GM21360 (cell line): ENCODE measurements around the gene CORO2B.

Experiments
- ATAC-seq: cut with Tn5 transposase; IDR thresholded peaks from one replicate; pipeline ENCODE4 v1.9.1; 2021; ENCODE audit warnings: mild to moderate bottlenecking, moderate library complexity; ENCODE audit not compliant: unreplicated experiment

The CORO2B gene

GRCh38 chr15:68571582-68571981 is 7.2 kb upstream of the CORO2B start:
- no peak for ATAC-seq

DNA sequence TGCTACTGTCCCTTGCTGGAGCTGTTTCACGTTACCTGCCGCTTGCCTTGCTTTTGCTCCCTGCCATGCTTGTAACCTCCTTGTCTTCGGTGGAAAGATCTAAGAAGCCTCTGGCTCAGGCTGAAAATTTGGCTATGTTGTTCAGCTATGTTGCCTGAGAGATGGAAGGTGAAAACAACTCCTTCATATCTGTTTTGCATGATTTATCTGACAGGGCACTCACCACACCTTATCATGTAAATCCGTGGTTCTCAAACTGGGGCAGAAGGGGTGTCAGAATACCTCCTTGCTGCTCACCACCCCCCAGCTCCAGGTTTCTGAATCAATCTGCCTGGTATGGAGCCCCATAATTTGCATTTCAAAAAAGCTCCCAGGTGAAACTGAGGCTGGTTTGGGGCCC is 6.5 kb upstream of the CORO2B start:
- ATAC-seq: no peak

GRCh38 chr15:68572921-68573320 is 5.9 kb upstream of the CORO2B start:
- ATAC-seq: no peak

GRCh38 chr15:68574046-68574445 is 4.7 kb upstream of the CORO2B start:
- no peak for ATAC-seq

DNA sequence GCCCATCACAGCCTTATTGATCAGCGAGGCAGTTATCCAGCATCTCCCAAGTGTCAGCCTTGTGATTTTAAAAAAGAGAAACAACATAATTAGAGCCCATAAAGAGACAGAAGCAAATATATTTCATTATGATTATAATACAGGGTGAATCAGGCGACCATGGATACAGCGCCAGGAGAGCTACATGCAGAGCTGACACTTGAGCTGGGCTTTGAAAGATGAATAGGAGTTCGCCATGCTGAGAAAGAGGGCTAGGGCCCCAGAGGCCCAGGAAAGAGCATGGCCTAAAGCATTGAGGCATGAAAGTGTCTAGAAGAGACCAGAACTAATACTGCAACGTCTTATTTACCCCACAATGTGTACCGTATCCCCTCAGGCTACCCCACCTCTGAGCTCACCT is 4.2 kb upstream of the CORO2B start:
- ATAC-seq: no peak

DNA sequence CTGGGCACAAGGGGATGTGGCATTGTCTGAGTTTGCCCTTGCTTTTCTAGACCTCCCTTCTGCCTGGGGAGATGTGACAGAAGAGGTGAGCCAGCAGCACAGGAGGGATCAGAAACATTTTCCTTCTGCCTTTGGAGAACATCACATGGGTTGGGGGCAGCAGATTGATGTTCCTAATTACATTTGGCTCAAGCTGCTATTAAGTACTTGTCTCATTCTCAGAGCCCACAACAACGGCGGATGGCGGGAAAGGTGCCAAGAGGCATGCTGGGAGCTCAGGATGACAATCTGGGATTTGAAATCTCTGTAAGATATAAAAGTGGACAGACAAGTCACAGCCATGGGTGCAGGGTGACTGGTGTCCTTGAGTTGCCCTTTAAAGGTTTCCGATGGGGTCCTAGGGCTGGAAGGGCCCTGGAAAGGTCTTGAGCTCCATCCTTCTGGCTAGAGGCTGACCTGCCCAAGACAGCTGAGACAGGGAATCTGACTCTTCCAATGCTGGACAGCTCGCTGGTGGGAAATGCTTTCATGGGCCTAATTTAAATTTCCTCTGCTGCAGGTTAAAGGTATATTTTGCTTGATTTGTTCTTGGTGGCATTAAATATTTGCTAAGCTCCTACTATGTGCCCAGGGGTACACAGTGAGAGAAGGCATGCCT is 2.4 kb upstream of the CORO2B start:
- no peak for ATAC-seq

DNA sequence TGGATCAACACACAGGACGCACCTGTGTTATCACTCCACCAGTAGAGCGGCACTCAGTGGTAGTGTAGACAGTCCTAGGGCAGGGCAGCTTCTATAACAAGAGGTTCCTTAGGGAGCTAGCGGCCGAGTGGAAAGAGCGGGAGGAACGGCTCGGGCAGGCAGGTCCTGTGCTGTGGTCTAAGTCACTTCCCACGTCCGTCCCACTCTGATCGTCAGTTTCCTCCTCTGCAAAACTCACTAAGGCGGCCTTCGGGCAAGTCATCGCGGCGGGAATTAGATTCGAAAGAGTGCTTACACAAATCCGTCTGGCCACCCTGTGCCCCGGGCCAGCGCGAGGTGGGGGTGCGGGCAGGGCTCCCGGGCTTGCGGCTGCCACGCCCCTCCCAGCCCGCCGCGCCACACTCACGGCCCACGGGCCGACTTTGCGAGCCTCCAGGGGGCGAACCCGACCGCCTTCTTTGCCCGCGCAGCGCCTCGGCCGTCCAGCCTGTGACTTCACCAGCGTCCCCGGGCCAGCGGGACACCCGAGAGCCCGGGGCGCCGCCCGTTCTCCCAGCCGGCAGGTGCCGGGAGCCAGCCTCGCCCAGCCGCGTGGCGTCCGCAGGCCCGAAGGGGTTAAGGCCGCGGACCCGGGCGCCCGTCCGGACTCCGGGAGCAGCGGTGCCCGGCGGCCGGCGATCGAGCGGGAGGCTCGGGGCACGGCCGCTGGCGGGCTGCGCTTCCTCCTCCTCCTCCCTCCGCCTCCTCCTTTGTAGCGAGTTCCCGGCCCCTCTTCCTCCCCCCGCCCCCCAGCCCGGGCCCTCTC is 416 bp upstream of the CORO2B start:
- no peak for ATAC-seq

GRCh38 chr15:68580026-68580882 is 1.5 kb downstream of the CORO2B start:
- ATAC-seq: no peak

DNA sequence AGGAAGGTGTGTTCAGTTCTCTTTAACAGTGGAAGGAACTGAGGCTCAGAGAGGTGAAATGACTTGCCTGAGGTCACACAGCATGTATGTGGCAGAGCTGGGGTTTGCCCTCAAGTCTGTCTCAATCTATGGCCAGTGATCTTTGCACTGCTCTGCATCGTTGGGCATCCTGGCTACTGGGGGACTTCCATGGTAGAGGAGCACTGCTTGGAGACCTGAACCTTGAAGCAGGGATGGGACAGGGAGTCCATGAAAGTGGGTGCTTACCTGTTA is 2.0 kb downstream of the CORO2B start:
- no peak for ATAC-seq

GRCh38 chr15:68581725-68582124 is 2.9 kb downstream of the CORO2B start:
- no peak for ATAC-seq

DNA sequence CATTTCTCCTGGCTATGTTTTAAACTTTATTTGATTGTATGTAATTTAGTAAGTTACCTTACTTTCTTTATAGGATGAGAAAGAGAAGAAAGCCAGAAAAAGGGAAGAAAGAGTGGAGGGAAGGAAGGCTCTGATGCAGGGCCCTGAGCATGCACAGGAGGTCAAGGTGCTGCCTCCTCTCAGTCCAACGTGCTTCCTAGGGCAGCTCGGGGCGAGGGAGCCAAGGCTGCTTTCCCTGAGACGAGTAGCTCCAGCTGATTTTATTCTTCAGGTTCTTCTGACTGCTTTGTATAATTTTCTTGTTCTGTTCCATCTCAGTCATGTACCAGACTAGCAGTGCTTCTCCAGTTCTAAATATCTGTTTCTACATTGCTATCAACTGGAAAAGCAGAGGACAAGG is 3.4 kb downstream of the CORO2B start:
- ATAC-seq: no peak

GRCh38 chr15:68582864-68583263 is 4.1 kb downstream of the CORO2B start:
- ATAC-seq: no peak

DNA sequence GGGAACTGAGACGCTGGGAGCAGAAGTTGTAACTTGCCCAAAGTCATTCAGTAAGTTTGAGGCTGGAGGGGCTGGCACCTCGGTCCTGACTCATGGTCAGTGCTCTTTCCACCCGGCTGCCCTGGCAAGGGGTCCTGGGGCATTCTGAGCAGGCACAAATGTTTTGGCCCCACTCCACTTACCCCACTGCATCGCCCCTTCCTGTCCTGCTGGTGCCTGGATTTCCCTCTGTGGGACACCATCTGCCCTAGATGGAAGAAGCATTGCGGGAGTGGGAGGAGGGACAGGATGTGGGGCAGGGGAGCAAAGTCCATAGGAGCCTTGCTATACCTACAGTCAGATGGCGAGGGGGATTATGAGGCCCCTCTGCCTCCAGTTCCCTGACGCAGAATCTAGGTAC is 4.5 kb downstream of the CORO2B start:
- no peak for ATAC-seq

DNA sequence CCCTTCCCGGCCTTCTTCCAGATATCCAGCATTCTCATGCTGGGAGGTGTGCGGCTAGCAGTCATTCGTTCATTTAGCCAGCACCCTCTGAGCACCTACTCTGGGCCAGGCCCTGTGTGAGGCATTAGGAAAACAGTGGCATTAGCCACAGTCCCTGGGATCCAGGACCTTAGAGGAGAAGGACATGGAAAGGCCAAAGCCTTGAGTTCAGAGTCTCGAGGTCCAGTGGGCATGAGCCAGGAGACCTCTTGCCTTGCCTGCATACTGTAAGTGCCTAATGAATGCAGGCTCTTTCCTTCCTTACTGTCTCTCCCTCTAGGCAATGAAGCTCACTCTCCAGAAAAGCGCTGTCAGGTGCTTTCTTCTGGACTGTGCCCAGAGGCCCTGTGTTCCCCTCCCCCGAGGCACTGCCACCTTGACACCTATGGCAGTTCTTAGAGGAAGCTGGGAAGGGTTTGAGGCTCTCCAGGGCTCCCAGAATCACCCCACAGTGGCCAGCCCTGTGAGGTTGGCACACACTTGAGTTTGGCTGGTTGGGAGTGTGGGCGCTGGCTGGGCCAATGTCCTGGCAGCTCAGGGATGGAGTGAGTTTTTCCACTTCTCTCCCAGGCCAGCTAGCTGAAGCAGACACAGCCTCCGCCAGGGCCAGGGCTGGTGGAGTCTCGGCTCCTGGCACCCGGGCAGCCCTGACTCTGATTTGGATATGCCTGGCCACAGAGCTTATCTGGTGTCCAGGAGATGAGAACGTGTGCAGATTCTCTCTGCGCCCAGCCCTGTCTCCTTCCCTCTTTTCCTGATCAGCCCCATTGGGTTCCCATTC is 5.4 kb downstream of the CORO2B start:
- ATAC-seq: no peak

GRCh38 chr15:68584756-68585573 is 6.2 kb downstream of the CORO2B start:
- ATAC-seq: no peak

DNA sequence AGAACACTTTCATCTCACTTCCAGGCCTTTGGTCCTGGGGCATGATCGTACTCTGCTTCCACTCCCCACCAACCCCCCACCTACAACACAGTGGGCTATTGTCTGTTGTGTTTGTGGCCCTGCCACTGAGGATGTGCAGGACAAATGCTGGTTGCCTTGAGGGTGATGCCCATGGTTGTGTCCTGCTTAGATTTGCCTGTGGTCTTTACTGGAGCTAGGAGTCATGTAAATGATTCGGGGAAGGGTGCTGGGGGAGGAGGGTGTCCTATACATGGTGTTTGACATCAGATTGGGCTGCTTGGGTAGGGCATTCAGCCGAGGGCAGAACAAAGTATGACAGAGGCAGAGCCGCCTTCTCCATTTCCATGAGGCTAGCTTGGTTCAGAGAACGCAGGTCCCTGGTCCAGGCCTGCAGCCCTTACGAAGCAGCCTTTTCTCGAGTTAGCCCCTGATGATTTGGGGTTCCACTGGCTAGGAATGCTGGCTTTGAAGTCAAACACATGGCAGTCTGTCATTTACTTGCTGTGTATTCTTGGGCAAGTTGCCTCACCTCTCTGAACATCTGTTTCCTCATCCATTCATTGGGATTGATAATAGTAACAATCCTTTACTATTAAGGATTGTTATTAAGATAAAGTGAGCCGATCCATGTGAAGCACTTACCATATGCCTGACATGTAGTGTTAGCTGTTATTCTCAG is 6.9 kb downstream of the CORO2B start:
- ATAC-seq: no peak

DNA sequence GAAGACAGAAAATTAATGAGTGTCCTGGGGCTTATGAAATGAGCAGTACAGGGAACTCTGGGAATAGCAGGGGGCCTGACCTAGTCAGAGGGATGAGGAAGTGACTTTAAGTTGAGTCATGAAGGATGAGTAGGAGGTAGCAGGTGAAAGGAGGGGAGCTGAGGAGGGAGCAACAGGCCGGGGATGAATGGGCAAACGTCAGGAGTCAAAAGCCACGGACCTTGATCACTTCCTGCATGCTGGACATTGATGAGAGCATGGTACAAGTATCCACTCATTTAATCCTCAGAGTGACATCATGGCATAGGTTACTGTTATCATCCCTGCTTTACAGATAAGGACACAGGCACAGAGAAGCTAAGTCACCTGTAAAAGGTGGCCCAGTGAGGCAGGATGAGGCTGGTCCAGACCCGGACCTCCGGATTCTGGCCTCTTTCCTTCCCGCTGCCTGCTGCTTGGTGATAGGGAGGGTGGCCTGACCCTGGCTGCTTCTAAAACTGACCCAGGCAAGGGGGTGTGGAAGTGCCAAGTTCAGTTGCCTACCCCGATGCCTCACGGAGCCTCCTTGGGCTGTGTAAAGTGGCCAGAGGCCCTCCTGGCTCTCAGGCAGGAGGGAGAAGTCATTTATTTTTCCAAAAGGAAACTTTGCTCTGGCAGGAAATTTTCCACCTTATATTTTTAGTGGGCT is 7.6 kb downstream of the CORO2B start:
- no peak for ATAC-seq

- no peak for ATAC-seq
These were observed 9.1 kb downstream of the CORO2B start for GRCh38 chr15:68587769-68588385.

DNA sequence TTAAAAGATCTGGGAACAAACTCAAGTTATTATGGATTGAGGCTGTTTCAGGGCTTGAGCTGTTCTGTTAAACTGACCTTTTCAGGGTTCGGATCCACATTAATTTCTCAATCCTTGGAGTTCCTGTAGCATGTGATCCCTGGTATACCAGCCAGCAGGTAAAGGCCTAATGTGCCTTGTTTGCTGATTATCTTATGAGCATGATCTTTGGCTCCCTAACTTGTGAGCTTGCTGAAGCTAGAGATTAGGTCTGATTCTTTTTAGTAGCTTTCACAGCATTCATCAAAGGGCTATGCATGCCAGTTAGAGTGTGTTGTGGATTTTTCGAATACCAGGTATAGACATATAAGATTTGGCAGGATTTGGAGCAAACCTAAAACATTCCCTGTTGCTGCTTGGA is 10.3 kb downstream of the CORO2B start:
- ATAC-seq: no peak
